HPDE6-E6E7 (cell line): ENCODE results near the gene NTRK1.

Source experiments
- DNase-seq: peaks from one replicate; pipeline ENCODE4 v3.0.0; 2011; ENCODE audit warnings: missing footprints; ENCODE audit errors: extremely low spot score

Gene NTRK1

GRCh38 chr1:156898161-156898566, 37.5 kb downstream of the NTRK1 start:
- no peak for DNase-seq

DNA sequence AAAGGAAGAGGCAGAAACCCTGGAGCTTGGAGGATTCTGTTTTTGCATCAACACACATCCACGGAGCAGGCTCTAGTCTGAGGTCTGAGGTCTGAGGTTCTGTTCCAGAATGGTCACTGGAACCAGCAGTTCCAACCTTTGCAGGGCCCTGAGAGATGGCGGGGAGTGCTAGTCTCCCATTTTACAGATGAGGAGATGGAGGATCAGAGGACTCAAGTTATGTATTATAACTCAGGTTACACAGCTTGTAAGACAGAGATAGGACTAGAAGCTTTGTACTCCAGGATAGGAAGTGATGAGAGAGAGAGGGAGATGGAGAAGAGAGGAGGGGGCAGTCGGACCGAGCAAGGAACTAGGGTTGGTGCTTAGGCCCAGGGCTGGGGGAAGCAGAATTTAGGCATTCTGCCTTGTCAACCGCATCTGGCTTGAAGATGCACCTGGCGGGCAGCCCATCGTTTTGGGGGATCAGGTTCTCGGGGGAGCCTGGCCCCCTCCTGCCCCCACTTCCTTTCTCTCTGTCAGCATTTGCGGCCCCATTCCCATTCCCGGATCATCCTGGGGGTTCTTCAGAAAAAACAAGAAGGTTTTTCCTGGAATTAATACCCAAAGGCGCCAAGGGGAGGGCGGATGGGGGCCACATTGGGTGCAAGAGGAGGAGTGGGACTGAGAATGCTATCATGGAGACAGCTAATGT, 38.5 kb downstream of the NTRK1 start:
- DNase-seq, result no peak

- DNase-seq, result no peak
Observed at GRCh38 chr1:156899956-156900718, 39.5 kb downstream of the NTRK1 start.

DNA sequence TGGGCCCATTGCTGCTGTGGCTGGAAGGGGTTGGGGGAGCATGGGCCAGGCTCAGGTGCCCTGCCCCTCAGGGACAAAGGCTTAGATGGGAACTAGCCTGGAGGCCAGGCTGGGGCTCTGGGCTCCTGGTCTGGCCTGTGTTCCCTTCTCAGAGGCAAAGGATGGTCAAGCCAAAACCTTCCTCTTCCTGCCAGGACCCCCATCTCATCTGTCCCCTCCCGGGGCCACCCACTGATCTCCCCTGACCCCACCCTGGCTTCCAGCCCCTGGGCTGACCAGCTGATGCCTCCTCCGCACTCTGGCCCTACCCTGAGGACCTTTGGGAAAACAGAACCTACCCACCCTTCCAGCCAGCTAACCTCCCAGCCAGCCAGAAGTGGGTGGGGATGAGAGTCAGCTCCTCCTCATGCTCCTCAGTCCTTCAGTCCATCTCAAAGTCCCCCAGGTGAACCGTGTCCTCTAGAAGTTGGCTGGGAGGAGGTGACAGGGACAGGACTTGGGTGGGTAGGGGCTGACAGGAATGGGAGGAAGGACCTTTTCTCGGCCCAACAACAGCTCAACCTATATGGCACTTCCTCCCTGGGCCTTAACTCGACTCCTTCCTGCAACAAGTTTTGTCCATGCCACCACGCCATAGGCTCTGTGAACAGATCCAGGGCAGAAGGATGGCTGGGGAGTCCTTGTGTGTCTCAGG, 40.4 kb downstream of the NTRK1 start:
- no peak for DNase-seq

GRCh38 chr1:156901590-156901900, 40.9 kb downstream of the NTRK1 start:
- DNase-seq, result no peak

GRCh38 chr1:156901966-156902915, 41.6 kb downstream of the NTRK1 start:
- no peak for DNase-seq

GRCh38 chr1:156903328-156904091, 42.8 kb downstream of the NTRK1 start:
- DNase-seq, result no peak

GRCh38 chr1:156904187-156904959, 43.7 kb downstream of the NTRK1 start:
- no peak for DNase-seq

GRCh38 chr1:156905176-156905575, 44.5 kb downstream of the NTRK1 start:
- DNase-seq, result no peak

DNA sequence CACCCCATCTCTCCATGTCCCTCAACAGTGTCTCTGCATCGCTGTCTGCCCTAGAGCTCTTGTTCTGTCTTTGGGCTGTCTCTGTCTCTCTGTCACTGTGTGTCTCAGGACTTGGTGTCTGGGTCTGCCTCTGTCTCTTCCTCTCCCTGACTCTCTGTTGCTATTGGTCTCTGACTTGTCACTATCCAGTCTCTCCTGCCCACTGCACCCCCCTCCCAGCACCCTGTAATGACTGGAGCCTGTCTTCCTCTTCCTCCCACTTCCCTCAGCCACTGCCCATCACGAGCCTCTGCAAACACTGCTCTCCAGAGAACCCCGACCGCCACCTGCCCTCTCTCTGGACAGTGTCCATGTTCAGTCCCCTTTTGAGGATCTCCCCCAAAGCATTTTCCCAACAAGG, 45.0 kb downstream of the NTRK1 start:
- no peak for DNase-seq

DNA sequence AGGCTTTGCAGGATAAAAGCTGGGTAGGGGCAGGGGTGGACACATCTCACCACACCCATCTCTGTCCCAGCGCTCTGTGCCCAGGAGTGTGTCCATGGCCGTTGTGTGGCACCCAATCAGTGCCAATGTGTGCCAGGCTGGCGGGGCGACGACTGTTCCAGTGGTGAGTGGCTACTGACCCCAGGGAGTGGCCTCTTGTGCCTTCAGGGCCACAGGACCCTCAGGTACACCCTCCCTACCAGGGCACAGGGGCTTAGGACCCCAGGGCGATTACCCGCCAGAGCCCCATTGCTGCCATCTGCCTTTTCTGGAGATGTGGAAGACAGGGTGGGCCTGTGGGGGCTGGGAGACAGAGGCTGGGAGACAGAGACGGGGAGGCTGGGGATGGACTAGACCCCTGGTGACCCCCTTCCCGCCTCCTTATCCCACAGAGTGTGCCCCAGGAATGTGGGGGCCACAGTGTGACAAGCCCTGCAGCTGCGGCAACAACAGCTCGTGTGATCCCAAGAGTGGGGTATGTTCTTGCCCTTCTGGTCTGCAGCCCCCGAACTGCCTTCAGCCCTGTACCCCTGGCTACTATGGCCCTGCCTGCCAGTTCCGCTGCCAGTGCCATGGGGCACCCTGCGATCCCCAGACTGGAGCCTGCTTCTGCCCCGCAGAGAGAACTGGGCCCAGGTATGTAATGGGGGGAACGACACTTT, 45.7 kb downstream of the NTRK1 start:
- DNase-seq, result no peak

- DNase-seq, result no peak
Observed at GRCh38 chr1:156908541-156908940, 47.9 kb downstream of the NTRK1 start.

- no peak for DNase-seq
Observed at GRCh38 chr1:156908955-156909354, 48.3 kb downstream of the NTRK1 start.

DNA sequence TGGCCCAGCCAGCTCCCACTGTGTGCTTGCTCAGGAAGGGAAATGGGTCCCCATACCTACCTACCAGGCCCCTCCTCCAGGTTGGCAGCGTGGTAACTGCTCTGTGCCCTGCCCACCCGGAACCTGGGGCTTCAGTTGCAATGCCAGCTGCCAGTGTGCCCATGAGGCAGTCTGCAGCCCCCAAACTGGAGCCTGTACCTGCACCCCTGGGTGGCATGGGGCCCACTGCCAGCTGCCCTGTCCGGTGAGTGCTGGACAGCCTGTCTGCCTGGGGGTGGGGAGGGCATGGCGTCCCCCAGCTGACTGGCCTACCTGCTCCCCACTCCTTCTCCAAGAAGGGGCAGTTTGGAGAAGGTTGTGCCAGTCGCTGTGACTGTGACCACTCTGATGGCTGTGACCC, 49.0 kb downstream of the NTRK1 start:
- DNase-seq, result no peak

DNA sequence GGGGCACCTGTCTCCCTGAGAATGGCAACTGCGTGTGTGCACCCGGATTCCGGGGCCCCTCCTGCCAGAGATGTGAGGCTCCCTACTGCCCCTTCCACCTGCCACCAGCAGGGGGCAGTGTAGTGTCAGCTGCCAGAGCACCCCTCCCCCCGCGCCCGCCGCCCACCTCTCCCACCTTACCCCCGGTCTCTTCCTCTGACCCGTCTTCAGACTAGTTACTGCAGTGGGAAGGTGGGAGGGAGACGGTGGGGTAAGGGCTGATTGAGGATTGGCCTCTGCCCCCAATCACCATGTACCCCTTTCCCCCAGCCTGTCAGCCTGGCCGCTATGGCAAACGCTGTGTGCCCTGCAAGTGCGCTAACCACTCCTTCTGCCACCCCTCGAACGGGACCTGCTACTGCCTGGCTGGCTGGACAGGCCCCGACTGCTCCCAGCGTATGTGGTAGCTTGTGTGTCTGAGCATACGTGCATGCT, 49.7 kb downstream of the NTRK1 start:
- no peak for DNase-seq

DNA sequence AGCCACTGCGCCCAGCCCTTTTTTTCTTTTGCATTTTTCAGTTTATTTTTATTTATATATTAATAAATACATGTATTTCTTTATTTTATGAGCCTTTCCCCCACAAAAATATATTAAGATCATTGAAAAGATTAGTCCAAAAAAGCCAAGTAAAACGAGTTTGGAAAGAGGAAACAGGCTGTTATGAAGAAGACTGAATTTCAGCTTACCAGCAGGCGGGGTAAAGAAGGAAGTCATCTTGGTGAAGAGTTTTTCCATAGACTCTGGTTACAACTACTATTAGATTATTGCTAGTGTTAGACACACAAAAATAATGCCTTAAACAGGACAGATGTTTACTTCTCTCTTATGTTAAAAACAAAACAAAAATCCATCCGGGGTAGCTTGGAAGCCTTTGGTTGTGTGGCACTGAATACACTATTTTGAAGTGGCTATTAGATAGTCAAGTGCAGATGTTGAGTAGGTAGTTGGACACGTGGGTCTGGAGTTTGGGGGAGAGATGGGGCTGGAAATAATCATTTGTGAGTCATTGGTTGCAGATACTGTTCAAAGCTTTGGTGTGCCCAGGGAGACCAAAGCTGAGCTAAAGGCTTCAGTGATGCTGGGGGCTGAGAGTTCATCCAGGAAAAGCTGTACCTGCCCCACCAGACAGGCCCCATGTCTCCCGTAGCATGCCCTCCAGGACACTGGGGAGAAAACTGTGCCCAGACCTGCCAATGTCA, 51.1 kb downstream of the NTRK1 start:
- DNase-seq, result no peak

DNA sequence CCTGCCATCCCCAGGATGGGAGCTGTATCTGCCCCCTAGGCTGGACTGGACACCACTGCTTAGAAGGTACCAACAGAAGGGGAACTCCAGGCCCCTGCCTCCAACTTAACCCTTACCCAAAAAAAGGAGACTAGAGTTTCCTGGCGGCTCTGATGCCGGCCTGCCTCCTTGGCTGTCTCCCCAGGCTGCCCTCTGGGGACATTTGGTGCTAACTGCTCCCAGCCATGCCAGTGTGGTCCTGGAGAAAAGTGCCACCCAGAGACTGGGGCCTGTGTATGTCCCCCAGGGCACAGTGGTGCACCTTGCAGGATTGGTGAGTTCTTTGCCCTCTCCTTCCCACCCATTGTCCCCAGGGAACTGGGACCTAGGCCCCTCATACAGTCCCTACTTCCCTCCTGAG, 51.6 kb downstream of the NTRK1 start:
- no peak for DNase-seq

- no peak for DNase-seq
Observed at GRCh38 chr1:156912861-156913808, 52.5 kb downstream of the NTRK1 start.
